H9 (cell line): Measurements from ENCODE around the gene LAMC3. TPM values are rescaled to one million over a fixed set of nuclear protein-coding genes. Genes with fewer than 3 reads are reported as not detected.

Experiments
- DNase-seq: peaks from one replicate; pipeline ENCODE4 v3.0.0-alpha.2; 2017
- H2AFZ ChIP-seq: one replicate; pipeline ENCODE4 v1.6.1; 2013; ENCODE audit warnings: mild to moderate bottlenecking, low read length, control low read depth, moderate library complexity
- H2AK5ac ChIP-seq: 2 replicates; pipeline ENCODE4 v1.6.1; 2013; ENCODE audit warnings: low read length, control low read depth, mixed read lengths; ENCODE audit not compliant: insufficient read length
- H2BK120ac ChIP-seq: one replicate; pipeline ENCODE4 v1.6.1; 2013; ENCODE audit warnings: low read depth, mild to moderate bottlenecking, low read length, control low read depth, inconsistent platforms; ENCODE audit not compliant: poor library complexity, severe bottlenecking
- H2BK12ac ChIP-seq: 2 replicates; pipeline ENCODE4 v1.6.1; 2013; ENCODE audit warnings: low read length, control low read depth, mixed read lengths, low read depth; ENCODE audit not compliant: insufficient read length
- H2BK15ac ChIP-seq: 2 replicates; pipeline ENCODE4 v1.6.1; 2013; ENCODE audit warnings: low read depth, low read length, control low read depth
- H2BK20ac ChIP-seq: one replicate; pipeline ENCODE4 v1.6.1; 2013; ENCODE audit warnings: low read depth, mild to moderate bottlenecking, low read length, control low read depth, inconsistent platforms; ENCODE audit not compliant: poor library complexity, severe bottlenecking
- H2BK5ac ChIP-seq: 2 replicates; pipeline ENCODE4 v1.6.1; 2013; ENCODE audit warnings: low read length, control low read depth, mixed read lengths; ENCODE audit not compliant: insufficient read length
- H3K14ac ChIP-seq: 2 replicates; pipeline ENCODE4 v1.6.1; 2013; ENCODE audit warnings: low read length, control low read depth; ENCODE audit not compliant: insufficient read depth
- H3K18ac ChIP-seq: 2 replicates; pipeline ENCODE4 v1.6.1; 2013; ENCODE audit warnings: low read depth, mild to moderate bottlenecking, mixed read lengths, low read length, control low read depth; ENCODE audit not compliant: insufficient read length
- H3K23ac ChIP-seq: 2 replicates; pipeline ENCODE4 v1.6.1; 2013; ENCODE audit warnings: low read length, control low read depth, mixed read lengths, low read depth; ENCODE audit not compliant: insufficient read length
- H3K23me2 ChIP-seq: 2 replicates; pipeline ENCODE4 v1.6.1; 2013; ENCODE audit warnings: low read depth, mild to moderate bottlenecking, mixed read lengths, low read length, control low read depth; ENCODE audit not compliant: insufficient read length, poor library complexity, severe bottlenecking
- H3K27ac ChIP-seq: 2 replicates; pipeline ENCODE4 v1.5.1; 2013; ENCODE audit warnings: low read length, control low read depth, mixed read lengths, low read depth; ENCODE audit not compliant: insufficient read length
- H3K27me3 ChIP-seq: 2 replicates; pipeline ENCODE4 v1.6.1; 2013; ENCODE audit warnings: low read length, control low read depth, inconsistent platforms; ENCODE audit not compliant: insufficient read depth
- H3K4ac ChIP-seq: 2 replicates; pipeline ENCODE4 v1.6.1; 2013; ENCODE audit warnings: low read depth, mild to moderate bottlenecking, control low read depth, inconsistent platforms, low read length, moderate library complexity
- H3K4me1 ChIP-seq: 2 replicates; pipeline ENCODE4 v1.6.1; 2013; ENCODE audit warnings: low read length, control low read depth, inconsistent platforms; ENCODE audit not compliant: insufficient read depth
- H3K4me2 ChIP-seq: 2 replicates; pipeline ENCODE4 v1.6.1; 2013; ENCODE audit warnings: low read length, control low read depth, mixed read lengths; ENCODE audit not compliant: insufficient read length, insufficient read depth
- H3K56ac ChIP-seq: 2 replicates; pipeline ENCODE4 v1.6.1; 2013; ENCODE audit warnings: low read depth, mild to moderate bottlenecking, mixed read lengths, low read length, control low read depth; ENCODE audit not compliant: insufficient read length
- H3K79me1 ChIP-seq: 2 replicates; pipeline ENCODE4 v1.6.1; 2013; ENCODE audit warnings: low read depth, mild to moderate bottlenecking, moderate library complexity, low read length, control low read depth, inconsistent platforms; ENCODE audit not compliant: insufficient read depth, poor library complexity, severe bottlenecking
- H3K79me2 ChIP-seq: 2 replicates; pipeline ENCODE4 v1.6.1; 2013; ENCODE audit warnings: low read length, control low read depth, inconsistent platforms; ENCODE audit not compliant: insufficient read depth
- H3K9ac ChIP-seq: 2 replicates; pipeline ENCODE4 v1.6.1; 2013; ENCODE audit warnings: low read length, control low read depth, mixed read lengths; ENCODE audit not compliant: insufficient read length; ENCODE audit errors: extremely low read depth
- H3K9me3 ChIP-seq: one replicate; pipeline ENCODE4 v1.6.1; 2013; ENCODE audit warnings: low read depth, low read length, inconsistent platforms; ENCODE audit not compliant: control insufficient read depth
- H3T11ph ChIP-seq: one replicate; pipeline ENCODE4 v1.6.1; 2013; ENCODE audit warnings: mild to moderate bottlenecking, low read length, control low read depth, inconsistent platforms
- H4K20me1 ChIP-seq: one replicate; pipeline ENCODE4 v1.6.1; 2013; ENCODE audit not compliant: control insufficient read depth, insufficient read length, insufficient read depth
- H4K5ac ChIP-seq: 2 replicates; pipeline ENCODE4 v1.6.1; 2013; ENCODE audit warnings: low read depth, mild to moderate bottlenecking, mixed read lengths, low read length, control low read depth; ENCODE audit not compliant: insufficient read length
- H4K8ac ChIP-seq: replicated peaks from 2 replicates; pipeline ENCODE4 v1.6.1; 2013; ENCODE audit warnings: low read length, control low read depth, mixed read lengths, low read depth; ENCODE audit not compliant: insufficient read length
- H4K91ac ChIP-seq: 2 replicates; pipeline ENCODE4 v1.6.1; 2013; ENCODE audit warnings: low read depth, mild to moderate bottlenecking, moderate library complexity, mixed read lengths, low read length, control low read depth; ENCODE audit not compliant: insufficient read length
- H3K27ac Mint-ChIP-seq, 3 experiments: 2 replicates in 2 of 3; 3 replicates in 1 of 3; pipeline ENCODE4 v1.8.0; 2020 to 2021; ENCODE audit warnings: mixed read lengths in 3 of 3, mild to moderate bottlenecking in 1 of 3, moderate library complexity in 1 of 3
- H3K27me3 Mint-ChIP-seq: 2 replicates; pipeline ENCODE4 v1.8.0; 2021; ENCODE audit warnings: low read depth, mild to moderate bottlenecking, moderate library complexity, mixed read lengths
- H3K36me3 Mint-ChIP-seq, 3 experiments: 2 replicates in 2 of 3; 3 replicates in 1 of 3; pipeline ENCODE4 v1.8.0; 2020 to 2021; ENCODE audit warnings: low read depth in 3 of 3, mixed read lengths in 3 of 3; ENCODE audit not compliant: insufficient read depth in 1 of 3
- H3K4me1 Mint-ChIP-seq, 2 experiments: 2 replicates each; pipeline ENCODE4 v1.8.0; 2020; ENCODE audit warnings: mixed read lengths in 2 of 2
- H3K4me3 Mint-ChIP-seq, 2 experiments: 2 replicates in 1 of 2; 3 replicates in 1 of 2; pipeline ENCODE4 v1.8.0; 2020 to 2021; ENCODE audit warnings: mild to moderate bottlenecking in 2 of 2, mixed read lengths in 2 of 2, moderate library complexity in 1 of 2
- H3K9me3 Mint-ChIP-seq, 2 experiments: 2 replicates in 1 of 2; 3 replicates in 1 of 2; pipeline ENCODE4 v1.8.0; 2020; ENCODE audit warnings: mild to moderate bottlenecking in 2 of 2, mixed read lengths in 2 of 2, moderate library complexity in 1 of 2
- WGBS: extraction: QIAGEN DNeasy Blood & Tissue Kit; methylation state at CpG from one replicate; pipeline ENCODE4 v1.1.7; 2013; ENCODE audit warnings: missing lambda C conversion rate, low lambda C conversion rate, mixed read lengths; ENCODE audit not compliant: insufficient read length; ENCODE audit errors: extremely low coverage; 5-methylcytosine and 5-hydroxymethylcytosine counted together
- total RNA-seq: library from RNA; stranded (reverse); gene quantifications from 2 replicates; pipeline ENCODE4 v1.2.1, GENCODE V29; 2021
- TF ChIP-seq, protein P1 (sequence below): fragments of 200-600 bp; sonication (generic); conservative IDR thresholded peaks from 3 replicates; pipeline ENCODE4 v1.8.0; 2021; ENCODE audit warnings: antibody characterized with exemption, mild to moderate bottlenecking

Gene LAMC3
- total RNA-seq, 1 experiment from 2014 or later = 21.7 TPM

DNA sequence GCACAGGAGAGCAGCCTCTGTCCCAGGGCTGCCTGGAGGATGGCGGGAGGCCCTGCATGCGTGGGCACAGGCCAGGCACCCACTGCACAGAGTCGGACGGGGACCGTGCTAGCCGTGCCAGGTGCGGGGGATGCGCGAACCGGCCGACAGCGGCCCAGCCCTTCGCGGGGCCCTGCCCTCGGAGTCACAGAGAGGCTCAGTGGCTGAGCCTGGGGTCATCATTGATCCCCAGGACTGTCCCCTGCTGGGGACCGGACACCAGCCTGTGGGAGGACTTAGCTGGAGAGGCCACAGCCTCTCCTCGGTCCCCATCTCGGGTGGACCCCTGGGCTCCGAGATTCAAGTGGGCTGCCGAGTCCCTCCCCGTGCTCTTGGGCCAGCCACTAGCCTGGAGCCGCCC is 19.1 kb upstream of the LAMC3 start:
- H3K27ac Mint-ChIP-seq = no peak overlapping the region; a peak in 1 of 7 replicates

More for the DNA sequence above, 19.1 kb upstream of the LAMC3 start:
- Mint-ChIP-seq H3K27me3 (peaks cover 6% of the 10 kb centered on the region; the same call in 1 of the 2 replicates), H3K4me1 (peaks cover 17 to 31% of the 10 kb centered on the region in 2 experiments), H3K4me3 (no peak overlapping the region), H3K9me3 (no peaks in the 10 kb centered on the region; a peak in 2 of 5 replicates), H3K36me3 (no peaks in the 10 kb centered on the region)
- Histone ChIP-seq H3K23me2 (no peaks in the 10 kb centered on the region), H4K91ac (no peak overlapping the region), H3K9me3 (no peaks in the 10 kb centered on the region), H3K4me2 (no peak overlapping the region), H2BK15ac (no peak overlapping the region), H3K79me1 (no peaks in the 10 kb centered on the region), H3K23ac (no peak overlapping the region), H2BK20ac (no peak overlapping the region), H3K9ac (no peak overlapping the region), H4K5ac (no peak overlapping the region), H3K18ac (no peak overlapping the region), H3K56ac (no peak overlapping the region), H3K14ac (no peak overlapping the region), H3K79me2 (no peaks in the 10 kb centered on the region), H3K27ac (no peak overlapping the region), H4K8ac (no peak overlapping the region), H4K20me1 (no peaks in the 10 kb centered on the region), H2BK120ac (no peak overlapping the region), H2AFZ (no peak overlapping the region), H2BK5ac (no peak overlapping the region), H2AK5ac (no peak overlapping the region), H3T11ph (no peak overlapping the region), H3K4ac (no peak overlapping the region), H3K27me3 (no peaks in the 10 kb centered on the region), H2BK12ac (no peak overlapping the region), H3K4me1 (no peaks in the 10 kb centered on the region)
- no CpG with 5 or more reads among the region's 22 CpGs for WGBS
- TF ChIP-seq, protein P1, sequence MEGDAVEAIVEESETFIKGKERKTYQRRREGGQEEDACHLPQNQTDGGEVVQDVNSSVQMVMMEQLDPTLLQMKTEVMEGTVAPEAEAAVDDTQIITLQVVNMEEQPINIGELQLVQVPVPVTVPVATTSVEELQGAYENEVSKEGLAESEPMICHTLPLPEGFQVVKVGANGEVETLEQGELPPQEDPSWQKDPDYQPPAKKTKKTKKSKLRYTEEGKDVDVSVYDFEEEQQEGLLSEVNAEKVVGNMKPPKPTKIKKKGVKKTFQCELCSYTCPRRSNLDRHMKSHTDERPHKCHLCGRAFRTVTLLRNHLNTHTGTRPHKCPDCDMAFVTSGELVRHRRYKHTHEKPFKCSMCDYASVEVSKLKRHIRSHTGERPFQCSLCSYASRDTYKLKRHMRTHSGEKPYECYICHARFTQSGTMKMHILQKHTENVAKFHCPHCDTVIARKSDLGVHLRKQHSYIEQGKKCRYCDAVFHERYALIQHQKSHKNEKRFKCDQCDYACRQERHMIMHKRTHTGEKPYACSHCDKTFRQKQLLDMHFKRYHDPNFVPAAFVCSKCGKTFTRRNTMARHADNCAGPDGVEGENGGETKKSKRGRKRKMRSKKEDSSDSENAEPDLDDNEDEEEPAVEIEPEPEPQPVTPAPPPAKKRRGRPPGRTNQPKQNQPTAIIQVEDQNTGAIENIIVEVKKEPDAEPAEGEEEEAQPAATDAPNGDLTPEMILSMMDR = no peak
- DNase-seq = peak; percentile 32
